Cardiac muscle cell (in vitro differentiated cells and primary cell): ENCODE measurements around the gene SLPI. TPM values are rescaled to one million over a fixed set of nuclear protein-coding genes. Genes with fewer than 3 reads are reported as not detected.

Source experiments
- DNase-seq, 2 donors: peaks; one replicate each; pipeline versions ENCODE4 v3.0.0 to v3.0.0-alpha.2; 2010 to 2017; ENCODE audit warnings: low read depth in 1 of 2, low spot score in 1 of 2
- H3K27ac ChIP-seq: fragments of 200-600 bp; sonication (generic); 2 replicates; pipeline ENCODE4 v1.5.1; 2016
- H3K27me3 ChIP-seq: fragments of 200-600 bp; sonication (generic); 2 replicates; pipeline ENCODE4 v1.6.0; 2016; ENCODE audit warnings: control low read depth
- H3K36me3 ChIP-seq: fragments of 200-600 bp; sonication (generic); 2 replicates; pipeline ENCODE4 v1.5.1; 2016; ENCODE audit warnings: control low read depth
- H3K4me1 ChIP-seq: fragments of 200-600 bp; sonication (generic); 2 replicates; pipeline ENCODE4 v1.8.1; 2017; ENCODE audit warnings: low read depth, mild to moderate bottlenecking, mixed run types
- H3K4me3 ChIP-seq: fragments of 200-600 bp; sonication (generic); 2 replicates; pipeline ENCODE4 v1.5.1; 2016; ENCODE audit warnings: mild to moderate bottlenecking
- H3K9me3 ChIP-seq: fragments of 200-600 bp; sonication (generic); 2 replicates; pipeline ENCODE4 v1.5.1; 2017; ENCODE audit warnings: low read depth, mild to moderate bottlenecking, control low read depth
- polyA plus RNA-seq: library from polyadenylated mRNA; unstranded; fragments of >200 nt; fragmentation: Nextera tagmentation; extraction: Ambion mirVana; gene quantifications from 2 replicates; pipeline ENCODE4 v1.2.1, GENCODE V29; 2016
- total RNA-seq: library from RNA; depleted of rRNA; stranded (reverse); fragments of >200 nt; gene quantifications from 2 replicates; pipeline ENCODE4 v1.2.3, GENCODE V29; 2016
- TF ChIP-seq, protein P1 (sequence below): IDR thresholded peaks from 2 replicates; pipeline ENCODE4 v1.5.1; 2012; ENCODE audit warnings: low read depth, mild to moderate bottlenecking, low read length

Gene SLPI
- total and polyA plus RNA-seq, 2 experiments from 2014 or later, result 6.0 TPM; not detected in 1

DNA sequence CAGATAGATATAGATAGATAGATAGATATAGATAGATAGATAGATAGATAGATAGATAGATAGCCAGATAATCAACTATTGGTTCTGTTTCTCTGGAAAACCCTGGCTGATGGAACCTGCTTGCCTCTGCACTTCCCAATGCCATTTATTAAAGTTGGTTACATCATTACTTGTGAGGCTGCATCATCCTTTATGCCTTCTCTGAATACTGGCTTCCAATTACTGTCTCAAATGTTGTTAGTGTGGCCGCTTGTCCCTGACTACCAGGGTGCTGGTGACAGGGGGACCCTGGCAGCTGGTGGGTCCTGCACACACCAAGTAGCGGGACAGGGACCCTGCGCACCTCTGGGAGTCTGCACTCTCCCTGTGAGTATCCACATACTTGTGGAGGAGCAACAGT, 3.9 kb upstream of the SLPI start:
- Histone ChIP-seq H3K36me3 (no peaks in the 10 kb centered on the region), H3K27ac (no peak overlapping the region)
- no peak for DNase-seq

DNA sequence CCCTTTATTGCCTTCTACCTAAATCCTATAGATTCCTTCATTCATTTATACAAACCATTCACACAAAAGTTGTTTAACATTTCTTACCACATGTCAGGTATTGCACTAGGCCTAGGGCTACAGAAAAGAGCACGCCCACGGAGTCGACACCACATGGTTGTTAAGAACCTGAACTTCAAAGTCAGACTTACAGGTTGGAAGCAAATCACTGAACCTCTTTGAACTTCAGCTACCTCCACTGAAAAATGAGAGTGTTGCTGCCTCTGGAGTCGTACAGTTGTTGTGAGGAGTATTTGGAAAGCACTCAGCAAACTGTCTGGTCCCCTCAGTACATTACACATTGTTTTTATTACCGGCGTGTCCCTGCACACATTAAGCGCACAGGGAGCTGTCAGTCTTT, 3.3 kb upstream of the SLPI start:
- H3K36me3 ChIP-seq, result no peaks in the 10 kb centered on the region
- no peaks in the 10 kb centered on the region for H3K9me3 ChIP-seq
- H3K27ac ChIP-seq, result no peak overlapping the region
- DNase-seq, result no peak
- no peak overlapping the region for H3K4me3 ChIP-seq
- no peaks in the 10 kb centered on the region for H3K27me3 ChIP-seq
- TF ChIP-seq, protein P1, sequence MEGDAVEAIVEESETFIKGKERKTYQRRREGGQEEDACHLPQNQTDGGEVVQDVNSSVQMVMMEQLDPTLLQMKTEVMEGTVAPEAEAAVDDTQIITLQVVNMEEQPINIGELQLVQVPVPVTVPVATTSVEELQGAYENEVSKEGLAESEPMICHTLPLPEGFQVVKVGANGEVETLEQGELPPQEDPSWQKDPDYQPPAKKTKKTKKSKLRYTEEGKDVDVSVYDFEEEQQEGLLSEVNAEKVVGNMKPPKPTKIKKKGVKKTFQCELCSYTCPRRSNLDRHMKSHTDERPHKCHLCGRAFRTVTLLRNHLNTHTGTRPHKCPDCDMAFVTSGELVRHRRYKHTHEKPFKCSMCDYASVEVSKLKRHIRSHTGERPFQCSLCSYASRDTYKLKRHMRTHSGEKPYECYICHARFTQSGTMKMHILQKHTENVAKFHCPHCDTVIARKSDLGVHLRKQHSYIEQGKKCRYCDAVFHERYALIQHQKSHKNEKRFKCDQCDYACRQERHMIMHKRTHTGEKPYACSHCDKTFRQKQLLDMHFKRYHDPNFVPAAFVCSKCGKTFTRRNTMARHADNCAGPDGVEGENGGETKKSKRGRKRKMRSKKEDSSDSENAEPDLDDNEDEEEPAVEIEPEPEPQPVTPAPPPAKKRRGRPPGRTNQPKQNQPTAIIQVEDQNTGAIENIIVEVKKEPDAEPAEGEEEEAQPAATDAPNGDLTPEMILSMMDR, result no peak
- no peaks in the 10 kb centered on the region for H3K4me1 ChIP-seq

More for the DNA sequence above, 3.9 kb upstream of the SLPI start:
- TF ChIP-seq, protein P1, result no peak
- no peak overlapping the region for H3K4me3 ChIP-seq
- no peaks in the 10 kb centered on the region for H3K4me1 ChIP-seq
- H3K9me3 ChIP-seq, result no peaks in the 10 kb centered on the region
- H3K27me3 ChIP-seq, result no peaks in the 10 kb centered on the region

DNA sequence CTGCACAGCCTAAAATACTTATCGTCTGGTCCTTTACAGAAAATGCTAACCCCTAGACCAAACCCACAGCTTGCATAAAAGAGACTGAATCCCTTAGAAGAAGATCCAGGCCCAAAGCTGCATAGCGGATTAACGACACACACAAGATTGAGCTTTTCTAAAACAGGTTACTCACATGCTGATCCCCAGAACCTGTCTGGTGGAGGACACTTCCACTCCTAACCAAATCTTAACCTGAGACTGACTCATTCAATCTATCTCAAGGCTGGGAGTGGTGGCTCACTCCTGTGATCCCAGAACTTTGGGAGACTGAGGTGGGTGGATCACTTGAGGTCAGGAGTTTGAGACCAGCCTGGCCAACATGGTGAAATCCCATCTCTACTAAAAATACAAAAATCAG, 2.8 kb upstream of the SLPI start:
- H3K27ac ChIP-seq, result no peak overlapping the region
- DNase-seq, result no peak
- TF ChIP-seq, protein P1, result no peak
- no peaks in the 10 kb centered on the region for H3K9me3 ChIP-seq
- no peaks in the 10 kb centered on the region for H3K36me3 ChIP-seq
- H3K4me1 ChIP-seq, result no peaks in the 10 kb centered on the region
- no peaks in the 10 kb centered on the region for H3K27me3 ChIP-seq
- no peak overlapping the region for H3K4me3 ChIP-seq

DNA sequence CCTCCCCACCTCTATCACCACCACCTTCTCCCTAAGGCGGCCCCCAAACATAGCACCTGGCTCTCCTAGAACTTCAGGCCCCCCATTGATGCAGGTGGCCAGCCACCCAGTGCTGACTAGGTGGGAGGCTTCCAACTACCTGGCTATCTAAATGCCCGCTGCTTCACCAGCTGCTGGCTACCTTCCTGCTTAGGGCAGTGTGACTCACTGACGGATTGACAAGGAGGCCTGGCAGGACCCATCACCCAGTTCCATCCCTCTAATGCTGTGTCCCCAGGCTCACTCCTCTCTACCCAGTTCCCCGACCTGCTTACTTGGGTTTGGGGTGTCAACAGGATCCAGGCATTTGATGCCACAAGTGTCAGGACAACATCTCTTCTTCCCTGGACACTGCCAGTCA, 1.1 kb downstream of the SLPI start:
- Histone ChIP-seq H3K27ac (no peak overlapping the region), H3K9me3 (no peaks in the 10 kb centered on the region), H3K27me3 (peaks cover 5% of the 10 kb centered on the region), H3K4me3 (no peak overlapping the region), H3K36me3 (no peaks in the 10 kb centered on the region), H3K4me1 (no peaks in the 10 kb centered on the region)
- TF ChIP-seq, protein P1, result no peak
- DNase-seq, result no peak

DNA sequence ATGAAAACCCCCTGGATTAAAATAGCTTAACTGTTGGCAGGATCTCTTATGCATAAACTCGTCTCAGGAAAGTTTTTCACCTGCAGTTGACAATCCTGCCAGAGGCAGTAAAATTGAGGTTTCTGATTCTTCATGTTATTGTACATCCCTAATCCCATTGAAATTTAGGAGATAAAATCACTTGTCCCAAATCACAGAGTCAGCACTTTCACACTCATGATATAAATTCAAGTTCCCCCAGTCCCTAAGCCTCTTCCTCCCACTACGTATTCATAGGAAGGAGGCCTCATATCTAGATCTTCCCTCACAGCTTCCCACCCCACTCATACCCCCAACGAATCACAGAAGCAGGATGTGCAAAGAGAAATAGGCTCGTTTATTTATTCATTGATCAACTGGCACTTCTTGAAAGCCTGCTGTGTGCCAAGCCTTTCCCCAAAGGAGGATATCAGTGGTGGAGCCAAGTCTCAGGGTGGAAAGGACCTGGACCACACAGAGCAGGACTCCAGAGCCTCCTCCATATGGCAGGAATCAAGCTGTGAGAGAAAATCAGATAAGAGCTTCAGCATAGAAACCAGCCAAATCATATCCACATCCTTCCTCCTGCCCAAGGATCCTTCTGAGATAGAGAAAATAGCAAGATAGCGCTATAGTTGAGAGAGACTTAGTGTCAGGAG, 2.3 kb downstream of the SLPI start:
- Histone ChIP-seq H3K9me3 (no peaks in the 10 kb centered on the region), H3K4me3 (no peak overlapping the region), H3K4me1 (no peaks in the 10 kb centered on the region), H3K36me3 (no peaks in the 10 kb centered on the region), H3K27ac (no peak overlapping the region), H3K27me3 (peaks cover 9% of the 10 kb centered on the region)
- TF ChIP-seq, protein P1, result no peak
- DNase-seq, result no peak
